MM.1S (cell line): ENCODE data around the gene SPOCK1.

ENCODE experiments used
- DNase-seq: peaks from one replicate; pipeline ENCODE4 v3.0.0-alpha.2; 2015
- H2AFZ ChIP-seq: fragments of 300-600 bp; sonication (generic); 2 replicates; pipeline ENCODE4 v1.6.0; 2016; ENCODE audit warnings: antibody characterized with exemption, low read length
- H3F3A ChIP-seq: fragments of 300-600 bp; sonication (generic); 2 replicates; pipeline ENCODE4 v1.6.1; 2016; ENCODE audit warnings: mild to moderate bottlenecking, antibody characterized with exemption, low read length, moderate library complexity, mixed read lengths; ENCODE audit not compliant: insufficient read depth
- H3K27ac ChIP-seq: fragments of 300-600 bp; sonication (generic); 2 replicates; pipeline ENCODE4 v1.5.1; 2016; ENCODE audit warnings: mild to moderate bottlenecking, low read length
- H3K27me3 ChIP-seq: fragments of 300-600 bp; sonication (generic); replicated peaks from 2 replicates; pipeline ENCODE4 v1.6.0; 2016; ENCODE audit warnings: low read length; ENCODE audit not compliant: insufficient read depth
- H3K36me3 ChIP-seq: fragments of 300-600 bp; sonication (generic); replicated peaks from 2 replicates; pipeline ENCODE4 v1.6.1; 2016; ENCODE audit warnings: mild to moderate bottlenecking, low read length, mixed read lengths; ENCODE audit not compliant: insufficient read depth
- H3K4me1 ChIP-seq: fragments of 300-600 bp; sonication (generic); 2 replicates; pipeline ENCODE4 v1.6.1; 2016; ENCODE audit warnings: low read length, mixed read lengths
- H3K4me2 ChIP-seq: fragments of 300-600 bp; sonication (generic); 2 replicates; pipeline ENCODE4 v1.6.0; 2016; ENCODE audit warnings: low read depth, low read length
- H3K4me3 ChIP-seq: fragments of 300-600 bp; sonication (generic); 2 replicates; pipeline ENCODE4 v1.5.1; 2016; ENCODE audit warnings: low read length, mixed read lengths
- H3K79me2 ChIP-seq: fragments of 300-600 bp; sonication (generic); 2 replicates; pipeline ENCODE4 v1.6.1; 2016; ENCODE audit warnings: mixed run types, low read length, mixed read lengths
- H3K9ac ChIP-seq: fragments of 300-600 bp; sonication (generic); 2 replicates; pipeline ENCODE4 v1.6.1; 2016; ENCODE audit warnings: low read length, mixed read lengths
- H3K9me2 ChIP-seq: fragments of 300-600 bp; sonication (generic); replicated peaks from 2 replicates; pipeline ENCODE4 v1.6.1; 2016; ENCODE audit warnings: mild to moderate bottlenecking, low read length, mixed read lengths; ENCODE audit not compliant: insufficient read depth
- H3K9me3 ChIP-seq: fragments of 300-600 bp; sonication (generic); replicated peaks from 2 replicates; pipeline ENCODE4 v1.6.1; 2016; ENCODE audit warnings: mild to moderate bottlenecking, low read length, mixed read lengths; ENCODE audit not compliant: insufficient read depth
- H4K20me1 ChIP-seq: fragments of 300-600 bp; sonication (generic); 2 replicates; pipeline ENCODE4 v1.6.1; 2016; ENCODE audit warnings: mild to moderate bottlenecking, low read length, moderate library complexity, mixed read lengths; ENCODE audit not compliant: insufficient read depth
- EZH2 ChIP-seq: fragments of 300-600 bp; sonication (generic); optimal IDR thresholded peaks from 2 replicates; pipeline ENCODE3; 2017; ENCODE audit warnings: low read depth, mild to moderate bottlenecking, antibody characterized with exemption, low read length, mixed read lengths
- EZH2phosphoT487 ChIP-seq: fragments of 300-600 bp; sonication (generic); IDR thresholded peaks from 2 replicates; pipeline ENCODE4 v1.6.1; 2018; ENCODE audit warnings: antibody characterized with exemption, low read length
- TF ChIP-seq, protein P1 (sequence below): fragments of 300-600 bp; sonication (generic); IDR thresholded peaks from 2 replicates; pipeline ENCODE4 v1.5.1; 2016; ENCODE audit warnings: antibody characterized with exemption, low read length, mixed read lengths

Gene SPOCK1

DNA sequence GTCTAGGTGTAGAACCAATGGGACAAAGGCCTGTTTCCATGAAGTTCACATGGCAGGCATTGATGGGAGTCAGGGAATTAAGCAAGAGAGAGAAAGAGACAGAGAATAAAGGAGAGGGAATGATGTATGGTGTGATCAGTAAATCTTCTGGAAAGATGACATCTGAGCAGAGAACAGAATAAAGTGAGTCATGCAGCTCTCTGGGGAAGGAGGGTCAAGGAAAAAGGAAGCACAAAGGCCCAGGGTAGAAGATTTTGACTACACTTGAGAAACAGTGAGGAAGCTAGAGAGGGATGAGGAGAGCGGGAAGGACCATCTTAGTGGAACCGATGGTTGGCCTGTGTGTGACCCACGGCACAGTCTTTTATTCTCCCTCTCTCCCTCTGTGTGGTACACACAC is 425.9 kb downstream of the SPOCK1 start:
- no peaks in the 10 kb centered on the region for H3K36me3 ChIP-seq
- H3F3A ChIP-seq, result no peaks in the 10 kb centered on the region
- no peak overlapping the region for H3K9ac ChIP-seq
- H3K27ac ChIP-seq, result no peak overlapping the region
- H3K9me2 ChIP-seq, result no peaks in the 10 kb centered on the region
- no peak overlapping the region for H3K4me3 ChIP-seq
- H3K4me2 ChIP-seq, result no peak overlapping the region
- H3K4me1 ChIP-seq, result no peaks in the 10 kb centered on the region
- H2AFZ ChIP-seq, result no peak overlapping the region
- H3K27me3 ChIP-seq, result no peaks in the 10 kb centered on the region
- H3K9me3 ChIP-seq, result no peaks in the 10 kb centered on the region
- H3K79me2 ChIP-seq, result no peaks in the 10 kb centered on the region
- H4K20me1 ChIP-seq, result no peaks in the 10 kb centered on the region
- TF ChIP-seq, protein P1, sequence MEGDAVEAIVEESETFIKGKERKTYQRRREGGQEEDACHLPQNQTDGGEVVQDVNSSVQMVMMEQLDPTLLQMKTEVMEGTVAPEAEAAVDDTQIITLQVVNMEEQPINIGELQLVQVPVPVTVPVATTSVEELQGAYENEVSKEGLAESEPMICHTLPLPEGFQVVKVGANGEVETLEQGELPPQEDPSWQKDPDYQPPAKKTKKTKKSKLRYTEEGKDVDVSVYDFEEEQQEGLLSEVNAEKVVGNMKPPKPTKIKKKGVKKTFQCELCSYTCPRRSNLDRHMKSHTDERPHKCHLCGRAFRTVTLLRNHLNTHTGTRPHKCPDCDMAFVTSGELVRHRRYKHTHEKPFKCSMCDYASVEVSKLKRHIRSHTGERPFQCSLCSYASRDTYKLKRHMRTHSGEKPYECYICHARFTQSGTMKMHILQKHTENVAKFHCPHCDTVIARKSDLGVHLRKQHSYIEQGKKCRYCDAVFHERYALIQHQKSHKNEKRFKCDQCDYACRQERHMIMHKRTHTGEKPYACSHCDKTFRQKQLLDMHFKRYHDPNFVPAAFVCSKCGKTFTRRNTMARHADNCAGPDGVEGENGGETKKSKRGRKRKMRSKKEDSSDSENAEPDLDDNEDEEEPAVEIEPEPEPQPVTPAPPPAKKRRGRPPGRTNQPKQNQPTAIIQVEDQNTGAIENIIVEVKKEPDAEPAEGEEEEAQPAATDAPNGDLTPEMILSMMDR, result no peak
- no peak for TF ChIP-seq EZH2
- no peak for TF ChIP-seq EZH2phosphoT487
- no peak for DNase-seq

DNA sequence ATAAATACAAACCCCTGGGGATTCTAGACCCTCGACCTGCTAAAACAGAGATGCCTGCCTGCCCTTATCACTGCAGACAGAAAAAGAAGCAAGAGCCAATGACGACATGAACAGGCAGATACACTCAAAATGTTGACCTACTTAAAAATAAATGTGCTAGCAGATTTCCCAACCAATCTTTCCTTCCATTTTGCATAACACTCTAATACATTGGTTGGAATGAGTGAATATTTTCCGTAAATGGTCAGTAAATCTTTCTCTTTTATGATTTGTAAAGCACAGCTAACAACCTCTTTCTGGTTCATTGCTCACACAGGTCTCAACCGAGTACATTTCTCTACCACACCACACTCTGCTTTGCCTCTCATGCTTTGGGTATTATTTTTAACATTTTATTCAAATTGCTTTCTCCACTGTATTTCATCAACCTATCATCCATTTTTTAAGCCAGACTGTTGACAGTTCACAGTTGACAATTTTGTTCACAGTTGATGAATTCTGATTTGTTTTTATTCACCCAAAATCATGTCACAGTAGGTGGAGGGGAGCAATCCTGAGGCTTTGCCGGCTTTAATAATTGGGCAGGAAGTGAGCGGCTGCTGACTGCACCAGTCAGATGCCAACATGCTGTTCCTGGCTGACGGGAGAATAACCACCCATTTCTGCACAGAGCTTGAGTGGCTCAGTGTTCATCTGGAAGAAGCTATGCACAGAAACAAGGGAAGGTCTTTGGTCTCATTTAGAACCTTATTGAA is 426.6 kb downstream of the SPOCK1 start:
- Histone ChIP-seq H3K36me3 (no peaks in the 10 kb centered on the region), H4K20me1 (no peaks in the 10 kb centered on the region), H3K9me3 (no peaks in the 10 kb centered on the region), H3F3A (no peaks in the 10 kb centered on the region), H2AFZ (no peak overlapping the region), H3K4me2 (no peak overlapping the region), H3K4me1 (no peaks in the 10 kb centered on the region), H3K27me3 (no peaks in the 10 kb centered on the region), H3K79me2 (no peaks in the 10 kb centered on the region), H3K9ac (no peak overlapping the region), H3K27ac (no peak overlapping the region), H3K9me2 (no peaks in the 10 kb centered on the region), H3K4me3 (no peak overlapping the region)
- TF ChIP-seq EZH2 (no peak), EZH2phosphoT487 (no peak)
- TF ChIP-seq, protein P1, result no peak
- DNase-seq, result no peak

DNA sequence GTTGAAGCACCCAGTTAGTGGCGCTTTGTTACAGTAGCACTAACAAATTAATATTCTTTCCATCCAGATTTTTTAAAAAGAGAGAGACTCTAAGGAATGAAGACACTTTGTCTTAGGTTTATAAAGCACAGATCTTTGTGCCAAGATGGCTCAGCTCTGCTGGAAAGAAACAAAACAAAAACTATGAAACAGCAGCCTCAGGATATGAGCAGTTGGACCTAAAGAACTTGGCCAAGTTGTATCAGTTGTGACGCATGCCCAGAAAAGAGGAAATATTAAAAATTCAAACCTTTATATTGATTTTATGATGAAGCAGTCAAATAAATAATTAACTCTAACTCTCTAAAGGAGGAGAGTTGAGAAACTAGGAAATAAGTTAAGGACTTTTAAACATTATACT is 427.2 kb downstream of the SPOCK1 start:
- TF ChIP-seq EZH2phosphoT487 (no peak), EZH2 (no peak)
- TF ChIP-seq, protein P1, result no peak
- H3K4me1 ChIP-seq, result no peaks in the 10 kb centered on the region

More for the DNA sequence above, 427.2 kb downstream of the SPOCK1 start:
- Histone ChIP-seq H3K27me3 (no peaks in the 10 kb centered on the region), H3K4me2 (no peak overlapping the region), H3F3A (no peaks in the 10 kb centered on the region), H3K4me3 (no peak overlapping the region), H2AFZ (no peak overlapping the region), H3K9ac (no peak overlapping the region), H3K36me3 (no peaks in the 10 kb centered on the region), H4K20me1 (no peaks in the 10 kb centered on the region), H3K27ac (no peak overlapping the region), H3K9me3 (no peaks in the 10 kb centered on the region), H3K79me2 (no peaks in the 10 kb centered on the region), H3K9me2 (no peaks in the 10 kb centered on the region)
- DNase-seq, result no peak
